ENCODE results near the gene MSL3. TPM values are rescaled to one million over a fixed set of nuclear protein-coding genes. Genes with fewer than 3 reads are reported as not detected.

Gene MSL3
- polyA plus RNA-seq, 2 of the 4 experiments (the other 2 are of a cell fraction): 32.4 to 51.7 TPM

GRCh38 chrX:11786862-11787261 is 28.8 kb downstream of the MSL3 start:
- Histone ChIP-seq H3K4me2 (peak overlapping the region; percentile 91), H3K9me3 (no peaks in the 10 kb centered on the region), H3K27ac (peak overlapping the region in 1 of 2 experiments; percentile 53; a peak in 1 of 6 replicates), H3K4me1 (peaks cover 6% of the 10 kb centered on the region; the same call in 1 of the 3 replicates), H3K4me3 (peak overlapping the region; percentile 45)
- POLR2A ChIA-PET: no interaction called here
- peak; percentile 18 for FAIRE-seq
- WGBS (ENCODE audit: missing lambda C conversion rate): 26% methylated on average over 5 of the region's 5 CpGs
- no peak for DNase-seq (ENCODE audit: low read depth in 1 of 2, low spot score in 1 of 2)
- TF ChIP-seq HOXB5 (CRISPR knock-in tag; IDR thresholded peaks at IDR 0.05) (no peak), NFE2L2 (conservative IDR thresholded peaks at IDR 0.05; ENCODE audit: low read length) (no peak), HMGXB4 (CRISPR knock-in tag; IDR thresholded peaks at IDR 0.05; ENCODE audit: borderline replicate concordance) (no peak), SREBF2 (IDR thresholded peaks at IDR 0.05) (no peak), MYC (IDR thresholded peaks at IDR 0.05; ENCODE audit: borderline replicate concordance, low read length) (no peak), KDM5A (IDR thresholded peaks at IDR 0.05) (no peak), PBX3 (IDR thresholded peaks at IDR 0.05) (no peak), SMC3 (IDR thresholded peaks at IDR 0.05) (no peak), HDAC2 (IDR thresholded peaks at IDR 0.05) (no peak), EHMT2 (IDR thresholded peaks at IDR 0.05; ENCODE audit: low read depth) (no peak), RCOR1 (IDR thresholded peaks at IDR 0.05; ENCODE audit: low read depth, low read length) (no peak), POLR2A (IDR thresholded peaks at IDR 0.05; ENCODE audit: low read length) (no peak), RNF2 (IDR thresholded peaks at IDR 0.05; ENCODE audit: borderline replicate concordance, low read depth) (no peak), RAD21 (conservative IDR thresholded peaks at IDR 0.05 in 1 of 2, IDR thresholded peaks at IDR 0.05 in 1 of 2) (no peak), CTCF (IDR thresholded peaks at IDR 0.05) (no peak), BHLHE40 (IDR thresholded peaks at IDR 0.05; ENCODE audit: low read depth, low read length) (no peak), HOXB13 (CRISPR knock-in tag; IDR thresholded peaks at IDR 0.05; ENCODE audit: low read depth) (no peak), JUN (IDR thresholded peaks at IDR 0.05) (no peak), CEBPB (IDR thresholded peaks at IDR 0.05) (no peak), RARB (CRISPR knock-in tag; IDR thresholded peaks at IDR 0.05) (no peak)
- CTCF ChIA-PET: interaction anchor here (0.6 to 3.9 kb wide), 24 partner anchors 8 to 993 kb away, joined by 3 to 16 read pairs (median 3); no protein-coding TSS in a partner anchor
- no peak for ATAC-seq

- Histone ChIP-seq H3K9me3 (no peaks in the 10 kb centered on the region), H3K4me3 (peak overlapping the region; percentile 45), H3K4me1 (peaks cover 6% of the 10 kb centered on the region; the same call in 1 of the 3 replicates), H3K27ac (peak overlapping the region; percentile 42 to 53; a peak in 3 of 6 replicates), H3K4me2 (peak overlapping the region; percentile 91)
- POLR2A ChIA-PET: no interaction called here
- TF ChIP-seq ATOH8 (CRISPR knock-in tag; IDR thresholded peaks at IDR 0.05; ENCODE audit: low read depth) (no peak), NR3C1 (IDR thresholded peaks at IDR 0.05) (no peak), SMC3 (IDR thresholded peaks at IDR 0.05) (peak; percentile 76), FOSB (CRISPR knock-in tag; IDR thresholded peaks at IDR 0.05) (no peak), RAD21 (conservative IDR thresholded peaks at IDR 0.05 in 1 of 2, IDR thresholded peaks at IDR 0.05 in 1 of 2) (peak; percentile 58 to 68), CTCF (IDR thresholded peaks at IDR 0.05) (peak; percentile 59)
- ATAC-seq: peak; percentile 89 to 98
- CTCF ChIA-PET: interaction anchor here (0.6 to 3.9 kb wide), 26 partner anchors 9 to 993 kb away, joined by 3 to 16 read pairs (median 3); no protein-coding TSS in a partner anchor
- DNase-seq (ENCODE audit: low read depth in 1 of 2, low spot score in 1 of 2): peak; percentile 43 to 79
- 24% methylated on average over 18 of the region's 18 CpGs for WGBS (ENCODE audit: missing lambda C conversion rate)
- no peak for FAIRE-seq
Measured at GRCh38 chrX:11787564-11787963, 29.5 kb downstream of the MSL3 start.
